GM10248 (cell line): ENCODE data around the gene TRIM66.

Experiments used
- CTCF ChIA-PET: fragments of 300-600 bp; sonication (Branson Sonifier 250); formaldehyde crosslinking; extraction: SDS; loops from one replicate; lab custom pipeline; 2021; ENCODE audit warnings: antibody characterized with exemption; lab: Yijun Ruan, JAX
- POLR2A ChIA-PET: fragments of 350-650 bp; sonication (Branson Sonifier 250); formaldehyde crosslinking; extraction: SDS; loops from one replicate; lab custom pipeline; 2020; ENCODE audit warnings: antibody characterized with exemption; lab: Yijun Ruan, JAX
- DNase-seq: peaks from one replicate; pipeline ENCODE4 v3.0.0; 2012; ENCODE audit errors: extremely low spot score
- TF ChIP-seq, protein P1 (sequence below): IDR thresholded peaks from 2 replicates; pipeline ENCODE4 v1.5.1; 2012; ENCODE audit warnings: mild to moderate bottlenecking, low read depth; ENCODE audit errors: extremely low read depth, missing control alignments, control extremely low read depth

Gene TRIM66

DNA sequence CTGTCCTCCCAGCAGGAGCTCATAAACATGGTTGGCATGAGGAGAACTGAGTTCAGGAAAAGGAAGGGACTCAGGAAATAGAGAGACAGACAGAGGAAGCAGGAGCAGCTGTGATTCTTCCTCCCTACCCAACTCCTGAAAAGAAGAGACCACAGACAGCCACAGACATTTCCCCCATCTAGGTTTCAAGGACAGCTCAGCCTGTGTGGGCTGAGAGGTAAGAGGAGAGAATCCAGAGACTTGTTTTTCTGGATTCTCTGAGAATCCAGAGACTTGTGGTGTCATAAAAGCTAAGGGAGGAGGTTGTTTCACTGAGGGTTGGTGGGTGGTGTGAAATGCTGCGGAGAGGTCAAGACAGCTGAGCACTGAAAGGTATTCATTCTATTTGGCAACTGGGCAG, 69.4 kb downstream of the TRIM66 start:
- POLR2A ChIA-PET = no interaction called here
- CTCF ChIA-PET = interaction anchor here (0.9 to 2.6 kb wide), 4 partner anchors 8 to 201 kb away, joined by 3 to 9 read pairs (median 5); no protein-coding TSS in a partner anchor
- TF ChIP-seq, protein P1, sequence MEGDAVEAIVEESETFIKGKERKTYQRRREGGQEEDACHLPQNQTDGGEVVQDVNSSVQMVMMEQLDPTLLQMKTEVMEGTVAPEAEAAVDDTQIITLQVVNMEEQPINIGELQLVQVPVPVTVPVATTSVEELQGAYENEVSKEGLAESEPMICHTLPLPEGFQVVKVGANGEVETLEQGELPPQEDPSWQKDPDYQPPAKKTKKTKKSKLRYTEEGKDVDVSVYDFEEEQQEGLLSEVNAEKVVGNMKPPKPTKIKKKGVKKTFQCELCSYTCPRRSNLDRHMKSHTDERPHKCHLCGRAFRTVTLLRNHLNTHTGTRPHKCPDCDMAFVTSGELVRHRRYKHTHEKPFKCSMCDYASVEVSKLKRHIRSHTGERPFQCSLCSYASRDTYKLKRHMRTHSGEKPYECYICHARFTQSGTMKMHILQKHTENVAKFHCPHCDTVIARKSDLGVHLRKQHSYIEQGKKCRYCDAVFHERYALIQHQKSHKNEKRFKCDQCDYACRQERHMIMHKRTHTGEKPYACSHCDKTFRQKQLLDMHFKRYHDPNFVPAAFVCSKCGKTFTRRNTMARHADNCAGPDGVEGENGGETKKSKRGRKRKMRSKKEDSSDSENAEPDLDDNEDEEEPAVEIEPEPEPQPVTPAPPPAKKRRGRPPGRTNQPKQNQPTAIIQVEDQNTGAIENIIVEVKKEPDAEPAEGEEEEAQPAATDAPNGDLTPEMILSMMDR = no peak
- DNase-seq = no peak

GRCh38 chr11:8612522-8612921, 69.9 kb downstream of the TRIM66 start:
- ChIA-PET POLR2A (no interaction called here), CTCF (interaction anchor here (1.2 to 2.6 kb wide), 5 partner anchors 8 to 347 kb away, joined by 3 to 9 read pairs (median 3); partner anchors contain the start of gene STK33)
- DNase-seq = no peak
- TF ChIP-seq, protein P1 = no peak

GRCh38 chr11:8610532-8611116, 71.8 kb downstream of the TRIM66 start:
- DNase-seq = peak; percentile 29
- TF ChIP-seq, protein P1 = no peak
- ChIA-PET POLR2A (no interaction called here), CTCF (interaction anchor here (1.0 kb wide), 1 partner anchor 303 kb away, joined by 3 read pairs; no protein-coding TSS in a partner anchor)

DNA sequence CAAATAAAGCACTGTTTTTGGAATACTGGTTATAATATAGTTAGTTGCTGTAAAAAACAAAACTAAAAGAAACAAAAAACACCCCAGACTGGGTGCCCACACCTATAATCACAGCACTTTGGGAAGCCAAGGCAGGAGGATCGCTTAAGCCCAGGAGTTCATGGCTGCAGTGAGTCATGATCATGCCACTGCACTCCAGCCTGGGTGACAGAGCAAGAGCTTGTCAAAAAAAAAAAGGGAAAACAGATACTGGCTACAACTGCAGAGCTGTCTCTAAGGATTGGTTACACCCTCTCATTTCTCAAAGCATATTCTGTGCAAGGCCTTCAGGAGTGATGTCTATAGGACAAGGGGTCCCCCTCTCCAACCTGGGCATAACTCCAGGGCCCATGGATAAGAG, 73.8 kb downstream of the TRIM66 start:
- TF ChIP-seq, protein P1 = no peak
- CTCF ChIA-PET = interaction anchor here (1.1 to 1.2 kb wide), 2 partner anchors 11 to 48 kb away, joined by 3 to 5 read pairs; no protein-coding TSS in a partner anchor
- no peak for DNase-seq

DNA sequence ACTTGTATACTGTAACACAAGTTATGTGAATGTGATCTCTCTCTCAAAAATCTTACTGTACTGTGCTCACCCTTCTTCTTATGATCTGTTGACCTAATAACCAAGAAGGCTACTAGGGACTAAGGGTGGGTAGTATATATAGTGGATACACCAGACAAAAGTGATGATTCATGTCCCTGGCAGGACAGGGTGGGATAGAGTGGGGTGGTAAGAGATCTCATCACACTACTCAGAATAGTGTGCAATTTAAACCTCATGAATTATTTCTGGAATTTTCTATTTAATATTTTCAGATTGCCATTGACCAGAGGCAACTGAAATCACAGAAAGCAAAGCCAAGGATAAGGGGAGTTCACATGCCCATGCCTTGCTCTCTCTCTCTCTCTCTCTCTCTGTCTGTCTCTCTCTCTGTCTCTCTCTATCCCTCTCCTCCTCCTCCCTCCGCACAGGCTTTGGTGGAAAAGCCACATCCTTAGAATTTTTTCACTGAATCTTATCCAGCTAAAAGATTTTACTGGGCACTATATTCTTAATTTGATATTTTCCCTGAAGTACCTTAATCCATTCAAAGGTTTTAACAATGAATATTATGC, 76.4 kb downstream of the TRIM66 start:
- TF ChIP-seq, protein P1 = no peak
- DNase-seq = no peak
- POLR2A ChIA-PET = no interaction called here
- CTCF ChIA-PET = interaction anchor here (0.8 to 1.6 kb wide), 3 partner anchors 10 to 269 kb away, joined by 3 to 4 read pairs (median 3); no protein-coding TSS in a partner anchor

More for the DNA sequence above, 73.8 kb downstream of the TRIM66 start:
- POLR2A ChIA-PET = no interaction called here

GRCh38 chr11:8604078-8604723, 78.3 kb downstream of the TRIM66 start:
- TF ChIP-seq, protein P1 = peak; percentile 87
- CTCF ChIA-PET = interaction anchor here (0.7 to 1.5 kb wide), 6 partner anchors 8 to 38 kb away, joined by 3 to 9 read pairs (median 4); partner anchors contain the start of gene STK33
- POLR2A ChIA-PET = no interaction called here
- DNase-seq = peak; percentile 66
